Thyroid gland (tissue), 4 donors: ENCODE measurements around the gene FASN. TPM values are rescaled to one million over a fixed set of nuclear protein-coding genes. Genes with fewer than 3 reads are reported as not detected.
A peak's percentile ranks its signal among the peaks of the same experiment; 100 is the strongest.

Source experiments
- DNase-seq, 2 donors: peaks; one replicate each; pipeline ENCODE4 v3.0.0-alpha.2; 2019
- H3K27ac ChIP-seq, 3 donors: fragments of 200-600 bp; sonication (generic); 1 replicate in 2 of 3; 2 replicates in 1 of 3; pipeline ENCODE4 v1.5.1; 2016 to 2019; ENCODE audit warnings: mild to moderate bottlenecking in 1 of 3, moderate library complexity in 1 of 3
- H3K27me3 ChIP-seq: fragments of 200-600 bp; sonication (generic); one replicate; pipeline ENCODE4 v1.5.1; 2019
- H3K36me3 ChIP-seq, 2 donors: fragments of 200-600 bp; sonication (generic); one replicate each; pipeline ENCODE4 v1.5.1; 2016 to 2019
- H3K4me1 ChIP-seq, 2 donors: fragments of 200-600 bp; sonication (generic); one replicate each; pipeline ENCODE4 v1.5.1; 2017 to 2019
- H3K4me3 ChIP-seq, 3 donors: fragments of 200-600 bp; sonication (generic); replicated peaks in 1 of 3; 1 replicate in 2 of 3; 2 replicates in 1 of 3; pipeline ENCODE4 v1.5.1; 2016; ENCODE audit warnings: mild to moderate bottlenecking in 1 of 3
- H3K9me3 ChIP-seq: fragments of 200-600 bp; sonication (generic); one replicate; pipeline ENCODE4 v1.5.1; 2017
- CTCF ChIP-seq, 6 experiments: fragments of 200-600 bp in 3 of 6; fragments of 450-650 bp in 3 of 6; sonication (generic) in 3 of 6; IDR thresholded peaks; one replicate each; pipeline ENCODE4 v1.5.1; 2016 to 2019; ENCODE audit warnings: antibody characterized with exemption in 6 of 6, mild to moderate bottlenecking in 2 of 6, inconsistent platforms in 1 of 6, moderate library complexity in 1 of 6
- POLR2A ChIP-seq, 2 donors: fragments of 450-650 bp; IDR thresholded peaks; one replicate each; pipeline ENCODE4 v1.6.1; 2017; ENCODE audit warnings: antibody characterized with exemption in 2 of 2, mild to moderate bottlenecking in 2 of 2, moderate library complexity in 1 of 2
- WGBS, 2 donors: methylation state at CpG; one replicate each; pipeline ENCODE4 v1.1.5; 2017; 5-methylcytosine and 5-hydroxymethylcytosine counted together
- intact Hi-C: fragments of 100-400 bp; cut with DNase I; formaldehyde crosslinking; loops from one replicate; pipeline ENCODE4 v1.15.1; 2023
- total RNA-seq, 4 donors: library from RNA; depleted of rRNA; stranded (reverse); fragments of >200 nt; gene quantifications; one replicate each; pipeline ENCODE4 v1.2.3, GENCODE V29; 2016

Gene FASN
- 10 to 100 TPM; 23.5 to 92.5 (median 77.3) TPM for total RNA-seq

DNA sequence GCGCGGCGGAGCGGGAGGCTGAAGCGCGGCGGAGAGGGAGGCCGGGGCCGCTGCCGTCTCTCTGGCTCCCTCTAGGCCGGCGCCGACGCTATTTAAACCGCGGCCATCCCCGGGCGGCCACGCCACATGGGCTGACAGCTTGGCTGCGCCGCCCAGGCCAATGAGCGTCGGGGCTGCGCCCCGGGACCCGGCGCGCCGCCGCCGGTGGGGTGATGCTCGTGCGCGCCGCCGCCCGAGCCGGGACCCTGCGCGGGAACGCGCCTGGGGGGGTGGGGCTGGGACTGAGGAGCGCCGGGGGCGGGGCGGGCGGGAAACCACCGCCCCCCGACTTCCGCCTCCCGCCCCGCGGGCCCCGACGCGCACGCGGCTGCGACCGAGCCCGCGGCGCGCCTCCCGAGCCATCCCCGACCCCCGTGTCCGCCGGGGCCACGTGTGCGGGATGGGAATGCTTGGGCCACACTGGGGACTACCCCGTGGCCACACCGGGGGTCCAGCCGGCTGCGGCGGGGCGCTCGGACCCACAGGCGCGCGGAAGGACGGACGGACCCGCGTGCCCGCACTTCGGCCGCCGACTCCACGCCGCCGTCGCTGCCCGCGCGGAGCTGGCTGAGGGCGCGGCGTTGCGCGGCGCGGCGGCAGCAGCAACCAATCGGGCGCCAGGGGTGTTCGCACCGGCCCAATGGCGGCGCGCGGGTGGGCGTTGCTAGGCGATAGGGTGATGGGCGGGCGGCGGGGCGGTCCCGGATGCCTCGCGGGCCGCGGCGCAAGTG, at the start of gene FASN:
Gene FASN (minus strand): TSS at position 68 of the 770 bp plus-strand sequence. CDS start 1,791 bp downstream, outside the sequence.
- H3K27me3 ChIP-seq: no peaks in the 10 kb centered on the region

GRCh38 chr17:82146663-82147654, 48.9 kb upstream of the FASN start:
- 88 to 94% methylated on average over 18 of the region's 18 CpGs for WGBS, 2 donors
- Histone ChIP-seq H3K27ac (no peak overlapping the region), H3K27me3 (no peaks in the 10 kb centered on the region), H3K9me3 (no peaks in the 10 kb centered on the region), H3K36me3 (no peaks in the 10 kb centered on the region), H3K4me1 (no peaks in the 10 kb centered on the region), H3K4me3 (no peak overlapping the region)
- TF ChIP-seq POLR2A (IDR thresholded peaks at IDR 0.05) (no peak), CTCF (IDR thresholded peaks at IDR 0.05) (no peak)
- intact Hi-C loops: no loop called here
- DNase-seq: no peak

More for the DNA sequence above, at the start of gene FASN:
- peak within 1 kb of the TSS; percentile 89 to 97 (median 94) for H3K27ac ChIP-seq
- no peaks in the 10 kb centered on the region for H3K9me3 ChIP-seq
- no CpG with 5 or more reads among the region's 124 CpGs for WGBS, 2 donors
- peak; percentile 95 to 96 for DNase-seq
- H3K36me3 ChIP-seq: peaks cover 21 to 22% of the 10 kb centered on the region in 2 donors
- peak; percentile 94 to 98 for TF ChIP-seq POLR2A (IDR thresholded peaks at IDR 0.05)
- TF ChIP-seq CTCF (IDR thresholded peaks at IDR 0.05): peak in 3 of 6 experiments; percentile 43 to 48 (median 46)
- H3K4me3 ChIP-seq: peak within 1 kb of the TSS; percentile 47 to 86 (median 77)
- H3K4me1 ChIP-seq: peaks cover 21 to 42% of the 10 kb centered on the region in 2 donors
- intact Hi-C loops: no loop called here

- H3K27me3 ChIP-seq: no peaks in the 10 kb centered on the region
- WGBS, 2 donors: 92 to 100% methylated on average over 7 to 9 of the region's 13 CpGs
- H3K36me3 ChIP-seq: no peaks in the 10 kb centered on the region
- intact Hi-C loops: no loop called here
- no peaks in the 10 kb centered on the region for H3K9me3 ChIP-seq
- no peak for DNase-seq
- no peak overlapping the region for H3K4me3 ChIP-seq
- no peak overlapping the region for H3K27ac ChIP-seq
- H3K4me1 ChIP-seq: no peaks in the 10 kb centered on the region
- TF ChIP-seq CTCF (IDR thresholded peaks at IDR 0.05): no peak
- TF ChIP-seq POLR2A (IDR thresholded peaks at IDR 0.05): no peak
Measured at GRCh38 chr17:82145550-82146155, 47.6 kb upstream of the FASN start.

- 92% methylated on average over 8 of the region's 8 CpGs for WGBS, 2 donors
- Histone ChIP-seq H3K4me1 (peaks cover 9 to 10% of the 10 kb centered on the region in 2 donors), H3K9me3 (no peaks in the 10 kb centered on the region), H3K36me3 (no peaks in the 10 kb centered on the region), H3K27me3 (no peaks in the 10 kb centered on the region), H3K4me3 (no peak overlapping the region), H3K27ac (no peak overlapping the region)
- TF ChIP-seq CTCF (IDR thresholded peaks at IDR 0.05): no peak
- TF ChIP-seq POLR2A (IDR thresholded peaks at IDR 0.05): no peak
- intact Hi-C loops: no loop called here
- DNase-seq: no peak
Measured at GRCh38 chr17:82143333-82143732, 45.3 kb upstream of the FASN start.
